Body of pancreas (tissue), 4 donors: ENCODE data around the gene ZNF816. TPM values are rescaled to one million over a fixed set of nuclear protein-coding genes. Genes with fewer than 3 reads are reported as not detected.
"Not testable (repeated sequence)": the region's sequence is repeated elsewhere in the genome, so short reads cannot be mapped to it uniquely, and the experiment has no call there.

Source experiments
- ATAC-seq: fragments of 150-250 bp; one replicate; pipeline ENCODE4 v1.9.1; 2016
- DNase-seq, 4 donors: peaks; one replicate each; pipeline ENCODE4 v3.0.0-alpha.2; 2019
- H3K27ac ChIP-seq, 4 donors: fragments of 200-600 bp; sonication (generic); 1 replicate in 3 of 4; 2 replicates in 1 of 4; pipeline versions ENCODE4 v1.5.1 to v1.6.1; 2016 to 2019; ENCODE audit warnings: mild to moderate bottlenecking in 1 of 4, mixed read lengths in 1 of 4, moderate library complexity in 1 of 4
- H3K27me3 ChIP-seq, 2 donors: fragments of 200-600 bp; sonication (generic); one replicate each; pipeline ENCODE4 v1.6.0; 2016; ENCODE audit warnings: mild to moderate bottlenecking in 1 of 2
- H3K36me3 ChIP-seq, 2 donors: fragments of 200-600 bp; sonication (generic); replicated peaks in 1 of 2; 2 replicates each; pipeline ENCODE4 v1.5.1; 2016; ENCODE audit warnings: low read depth in 2 of 2; ENCODE audit not compliant: insufficient read depth in 1 of 2
- H3K4me1 ChIP-seq: fragments of 200-600 bp; sonication (generic); one replicate; pipeline ENCODE4 v1.6.0; 2016
- H3K4me3 ChIP-seq, 2 donors: fragments of 200-600 bp; sonication (generic); 1 replicate in 1 of 2; 2 replicates in 1 of 2; pipeline ENCODE4 v1.5.1; 2016 to 2019
- H3K9me3 ChIP-seq, 3 donors: fragments of 200-600 bp; sonication (generic); 1 replicate in 2 of 3; 2 replicates in 1 of 3; pipeline ENCODE4 v1.5.1; 2016
- POLR2A ChIP-seq, 3 donors: fragments of 450-650 bp; IDR thresholded peaks; one replicate each; pipeline ENCODE4 v1.6.1; 2016; ENCODE audit warnings: antibody characterized with exemption in 3 of 3, mild to moderate bottlenecking in 2 of 3
- WGBS, 2 donors: methylation state at CpG; one replicate each; pipeline ENCODE4 v1.1.5; 2017; 5-methylcytosine and 5-hydroxymethylcytosine counted together
- intact Hi-C: fragments of 100-400 bp; cut with DNase I; formaldehyde crosslinking; loops from one replicate; pipeline ENCODE4 v1.15.1; 2023
- total RNA-seq, 2 donors: library from RNA; depleted of rRNA; stranded (reverse); fragments of >200 nt; gene quantifications; one replicate each; pipeline ENCODE4 v1.1.0, GENCODE V29; 2016
- TF ChIP-seq, protein P1 (sequence below), 7 experiments: fragments of 450-650 bp in 4 of 7; fragments of 200-600 bp in 3 of 7; sonication (generic) in 3 of 7; IDR thresholded peaks; one replicate each; pipeline ENCODE4 v1.5.1; 2016 to 2019; ENCODE audit warnings: antibody characterized with exemption in 7 of 7

Gene ZNF816
- total RNA-seq, 2 donors from 2014 or later, result 4.9 to 7.5 TPM

- H3K27ac ChIP-seq, result peak overlapping the region in 3 of 4 donors; percentile 85 to 89 (median 89)
- 38 to 48% methylated on average over 21 to 33 of the region's 39 CpGs for WGBS, 2 donors
- H3K4me3 ChIP-seq, result no peak overlapping the region
- peak; percentile 34 for ATAC-seq
- peak; percentile 56 to 83 (median 66) for DNase-seq
- TF ChIP-seq, protein P1, sequence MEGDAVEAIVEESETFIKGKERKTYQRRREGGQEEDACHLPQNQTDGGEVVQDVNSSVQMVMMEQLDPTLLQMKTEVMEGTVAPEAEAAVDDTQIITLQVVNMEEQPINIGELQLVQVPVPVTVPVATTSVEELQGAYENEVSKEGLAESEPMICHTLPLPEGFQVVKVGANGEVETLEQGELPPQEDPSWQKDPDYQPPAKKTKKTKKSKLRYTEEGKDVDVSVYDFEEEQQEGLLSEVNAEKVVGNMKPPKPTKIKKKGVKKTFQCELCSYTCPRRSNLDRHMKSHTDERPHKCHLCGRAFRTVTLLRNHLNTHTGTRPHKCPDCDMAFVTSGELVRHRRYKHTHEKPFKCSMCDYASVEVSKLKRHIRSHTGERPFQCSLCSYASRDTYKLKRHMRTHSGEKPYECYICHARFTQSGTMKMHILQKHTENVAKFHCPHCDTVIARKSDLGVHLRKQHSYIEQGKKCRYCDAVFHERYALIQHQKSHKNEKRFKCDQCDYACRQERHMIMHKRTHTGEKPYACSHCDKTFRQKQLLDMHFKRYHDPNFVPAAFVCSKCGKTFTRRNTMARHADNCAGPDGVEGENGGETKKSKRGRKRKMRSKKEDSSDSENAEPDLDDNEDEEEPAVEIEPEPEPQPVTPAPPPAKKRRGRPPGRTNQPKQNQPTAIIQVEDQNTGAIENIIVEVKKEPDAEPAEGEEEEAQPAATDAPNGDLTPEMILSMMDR (IDR thresholded peaks at IDR 0.05), result no peak
- TF ChIP-seq POLR2A (IDR thresholded peaks at IDR 0.05), result peak in 1 of 3 donors; percentile 15
- no peaks in the 10 kb centered on the region for H3K27me3 ChIP-seq
- peaks cover 27% of the 10 kb centered on the region for H3K4me1 ChIP-seq
- peaks cover 11 to 14% of the 10 kb centered on the region in 2 donors for H3K36me3 ChIP-seq
- intact Hi-C loops, result no loop called here
- H3K9me3 ChIP-seq, result peaks cover 4 to 53% (median 15%) of the 10 kb centered on the region in 3 donors
Measured at GRCh38 chr19:52946322-52947310, 16.1 kb downstream of the ZNF816 start.

GRCh38 chr19:52945652-52946321 is 16.9 kb downstream of the ZNF816 start:
- intact Hi-C loops, result no loop called here
- no peak overlapping the region for H3K4me3 ChIP-seq

DNA sequence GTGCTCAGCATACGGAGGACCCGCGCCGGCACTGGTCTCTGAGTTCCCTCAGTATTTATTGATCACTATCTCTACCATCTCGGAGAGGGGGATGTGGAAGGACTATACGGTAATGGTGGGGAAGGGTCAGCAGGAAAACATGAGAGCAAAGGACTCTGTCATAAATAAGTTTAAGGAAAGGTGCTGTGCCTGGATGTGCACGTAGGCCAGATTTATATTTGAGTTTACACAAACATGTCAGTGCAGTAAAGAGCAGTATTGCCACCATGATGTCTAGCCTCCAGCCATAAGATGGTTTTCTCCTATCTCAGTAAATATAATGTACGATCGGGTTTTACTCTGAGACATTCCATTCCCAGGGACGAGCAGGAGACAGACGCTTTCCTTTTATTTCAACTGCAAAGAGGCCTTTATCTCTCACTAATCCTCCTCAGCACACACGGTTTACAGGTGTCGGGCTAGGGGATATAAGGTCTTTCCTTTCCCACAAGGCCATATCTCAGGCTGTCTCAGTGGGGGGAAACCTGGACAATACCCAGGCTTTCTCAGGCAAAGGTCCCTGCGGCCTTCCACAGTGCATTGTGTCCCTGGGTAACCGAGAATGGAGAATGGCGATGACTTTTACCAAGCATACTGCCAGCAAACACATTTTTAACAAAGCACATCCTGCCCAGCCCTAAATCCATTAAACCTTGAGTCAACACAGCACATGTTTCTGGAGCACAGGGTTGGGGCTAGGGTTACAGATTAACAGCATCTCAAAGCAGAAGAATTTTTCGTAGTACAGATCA is 17.8 kb downstream of the ZNF816 start:
- 32 to 38% methylated on average over 17 of the region's 17 CpGs for WGBS, 2 donors
- intact Hi-C loops, H3K4me3 ChIP-seq, H3K36me3 ChIP-seq, ATAC-seq, H3K27me3 ChIP-seq: not testable (repeated sequence)
- DNase-seq, result peak in 3 of 4 donors; percentile 20 to 56 (median 50)
- Histone ChIP-seq H3K27ac (peak overlapping the region; percentile 53 to 89 (median 87)), H3K9me3 (peaks cover 2 to 35% (median 6%) of the 10 kb centered on the region in 3 donors), H3K4me1 (peaks cover 40% of the 10 kb centered on the region)
- peak in 1 of 3 donors; percentile 20 for TF ChIP-seq POLR2A (IDR thresholded peaks at IDR 0.05)

More at GRCh38 chr19:52945652-52946321, 16.9 kb downstream of the ZNF816 start:
- DNase-seq (no peak), ATAC-seq (no peak)
- peaks cover 35% of the 10 kb centered on the region for H3K4me1 ChIP-seq
- 43 to 46% methylated on average over 24 of the region's 24 CpGs for WGBS, 2 donors
- H3K36me3 ChIP-seq, result peaks cover 3 to 7% of the 10 kb centered on the region in 2 donors
- peak overlapping the region; percentile 18 to 89 (median 87) for H3K27ac ChIP-seq
- peaks cover 4 to 44% (median 13%) of the 10 kb centered on the region in 3 donors for H3K9me3 ChIP-seq
- H3K27me3 ChIP-seq, result no peaks in the 10 kb centered on the region
- TF ChIP-seq POLR2A (IDR thresholded peaks at IDR 0.05), result no peak
- TF ChIP-seq, protein P1 (IDR thresholded peaks at IDR 0.05), result no peak

DNA sequence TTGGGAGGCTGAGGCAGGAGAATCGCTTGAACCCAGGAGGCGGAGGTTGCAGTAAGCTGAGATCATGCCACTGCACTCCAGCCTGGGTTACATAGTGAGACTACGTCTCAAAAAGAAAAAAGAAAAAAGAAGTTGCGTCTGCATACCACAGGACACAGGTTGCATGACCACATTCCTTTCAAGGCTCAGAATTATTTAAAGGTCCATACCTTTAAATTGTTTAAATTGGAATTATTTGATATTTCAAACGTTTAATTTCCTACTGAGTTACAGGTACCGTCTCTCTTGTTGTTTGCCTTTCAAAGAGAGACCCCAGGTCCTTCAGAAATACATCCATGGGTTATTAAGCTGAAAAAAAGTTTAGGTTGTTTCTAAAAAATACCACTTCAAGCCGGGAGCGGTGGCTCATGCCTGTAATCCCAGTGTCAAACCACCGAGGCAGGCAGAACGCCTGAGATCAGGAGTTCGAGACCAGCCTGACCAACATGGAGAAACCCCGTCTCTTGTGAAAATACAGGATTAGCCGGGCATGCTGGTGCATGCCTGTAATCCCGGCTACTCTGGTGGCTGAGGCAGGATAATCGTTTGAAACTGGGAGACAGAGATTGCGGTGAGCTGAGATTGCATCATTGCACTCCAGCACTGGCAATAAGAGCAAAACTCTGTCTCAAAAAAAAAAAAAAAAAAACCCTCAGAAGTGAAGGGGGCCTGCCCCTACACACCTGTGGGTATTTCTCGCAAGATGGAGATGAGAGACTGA is 18.6 kb downstream of the ZNF816 start:
- H3K27me3 ChIP-seq, result no peaks in the 10 kb centered on the region
- H3K9me3 ChIP-seq, result peaks cover 0 to 27% (median 6%) of the 10 kb centered on the region in 3 donors
- H3K27ac ChIP-seq, result peak overlapping the region; percentile 58 to 89 (median 87)
- DNase-seq (no peak), ATAC-seq (no peak)
- H3K36me3 ChIP-seq, result no peaks in the 10 kb centered on the region
- no peak for TF ChIP-seq POLR2A (IDR thresholded peaks at IDR 0.05)
- TF ChIP-seq, protein P1 (IDR thresholded peaks at IDR 0.05), result no peak
- WGBS, 2 donors, result 44 to 57% methylated on average over 17 of the region's 17 CpGs
- intact Hi-C loops, result no loop called here
- H3K4me1 ChIP-seq, result peaks cover 47% of the 10 kb centered on the region
- no peak overlapping the region for H3K4me3 ChIP-seq
